Upper lobe of right lung (tissue), 1 donor: ENCODE results near the gene ZNF692. TPM values are rescaled to one million over a fixed set of nuclear protein-coding genes. Genes with fewer than 3 reads are reported as not detected.

Source experiments
- ATAC-seq: fragments of 200-7000 bp; cut with Tn5 transposase; one replicate; pipeline ENCODE4 v1.9.1; 2020; ENCODE audit warnings: mild to moderate bottlenecking, moderate library complexity
- DNase-seq: peaks from one replicate; pipeline ENCODE4 v3.0.0-alpha.2; 2020
- H3K27ac ChIP-seq: fragments of 200-600 bp; one replicate; pipeline ENCODE4 v1.8.0; 2022
- H3K27me3 ChIP-seq: fragments of 200-600 bp; one replicate; pipeline ENCODE4 v1.8.0; 2022; ENCODE audit warnings: mild to moderate bottlenecking
- H3K36me3 ChIP-seq: fragments of 200-600 bp; one replicate; pipeline ENCODE4 v1.8.0; 2022
- H3K4me1 ChIP-seq: fragments of 200-600 bp; one replicate; pipeline ENCODE4 v1.8.0; 2022
- H3K4me3 ChIP-seq: fragments of 200-600 bp; one replicate; pipeline ENCODE4 v1.8.0; 2022; ENCODE audit warnings: mild to moderate bottlenecking
- H3K9me3 ChIP-seq: fragments of 200-600 bp; one replicate; pipeline ENCODE4 v1.8.0; 2022
- CTCF ChIP-seq: fragments of 200-600 bp; IDR thresholded peaks from one replicate; pipeline ENCODE4 v1.8.0; 2022; ENCODE audit warnings: antibody characterized with exemption
- intact Hi-C: fragments of 100-400 bp; cut with DNase I; formaldehyde crosslinking; loops from one replicate; pipeline ENCODE4 v1.11.0; 2022
- total RNA-seq: library from RNA; stranded (reverse); fragmentation: NEBNext Ultra II Directional; extraction: Animal tissue kit (Norgen Biotek cat#: 25700); gene quantifications from one replicate; pipeline ENCODE4 v1.2.1, GENCODE V29; 2021
- donor health status: DM: no; HTN: yes; CAD: no; lungs with severe emphysema.

ZNF692 gene
- total RNA-seq, 1 donor from 2014 or later: 38.1 TPM

- ATAC-seq: no peak
Observed at GRCh38 chr1:248871837-248872401, 13.0 kb upstream of the ZNF692 start.

GRCh38 chr1:248862998-248863881, 4.4 kb upstream of the ZNF692 start:
- ATAC-seq (peak; percentile 80), DNase-seq (peak; percentile 92)
- Histone ChIP-seq H3K4me1 (peaks cover 15% of the 10 kb centered on the region), H3K9me3 (no peaks in the 10 kb centered on the region), H3K27me3 (no peaks in the 10 kb centered on the region), H3K27ac (peak overlapping the region; percentile 80), H3K4me3 (peak overlapping the region; percentile 65), H3K36me3 (no peaks in the 10 kb centered on the region)
- no peak for TF ChIP-seq CTCF
- intact Hi-C loops: no loop called here

More at GRCh38 chr1:248871837-248872401, 13.0 kb upstream of the ZNF692 start:
- intact Hi-C loops: no loop called here
- TF ChIP-seq CTCF: no peak
- no peaks in the 10 kb centered on the region for H3K27me3 ChIP-seq
- peak overlapping the region; percentile 95 for H3K27ac ChIP-seq
- H3K36me3 ChIP-seq: no peaks in the 10 kb centered on the region
- H3K9me3 ChIP-seq: no peaks in the 10 kb centered on the region
- no peaks in the 10 kb centered on the region for H3K4me1 ChIP-seq
- no peak for DNase-seq
- H3K4me3 ChIP-seq: peak overlapping the region; percentile 73

- no peaks in the 10 kb centered on the region for H3K27me3 ChIP-seq
- DNase-seq (no peak), ATAC-seq (no peak)
- no peaks in the 10 kb centered on the region for H3K9me3 ChIP-seq
- no peaks in the 10 kb centered on the region for H3K36me3 ChIP-seq
- H3K4me1 ChIP-seq: peaks cover 21% of the 10 kb centered on the region
- H3K4me3 ChIP-seq: peak overlapping the region; percentile 65
- no peak for TF ChIP-seq CTCF
- intact Hi-C loops: no loop called here
- peak overlapping the region; percentile 80 for H3K27ac ChIP-seq
Observed at GRCh38 chr1:248862695-248862997, 3.8 kb upstream of the ZNF692 start.

- Histone ChIP-seq H3K9me3 (no peaks in the 10 kb centered on the region), H3K4me1 (peaks cover 25% of the 10 kb centered on the region)
- intact Hi-C loops: no loop called here
Observed at GRCh38 chr1:248861616-248862015, 2.7 kb upstream of the ZNF692 start.

DNA sequence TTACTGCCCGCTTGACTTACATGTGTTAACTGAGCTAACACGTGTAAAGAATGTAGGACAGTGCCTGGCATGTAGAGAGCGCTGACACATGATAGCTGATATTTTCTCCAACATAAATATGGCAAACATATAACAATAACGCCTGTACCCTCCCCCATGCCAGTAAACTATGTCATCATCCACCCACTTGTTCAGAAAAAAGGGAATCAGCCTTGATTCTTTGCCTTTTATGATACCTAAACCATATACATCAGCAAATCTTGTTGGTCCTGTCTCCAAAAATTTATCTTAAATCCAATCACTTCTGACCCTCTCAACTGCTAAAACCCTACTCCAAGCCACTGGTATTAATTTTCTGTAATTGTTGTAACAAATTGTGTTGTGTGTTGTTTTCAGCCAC, 1.1 kb upstream of the ZNF692 start:
- no peaks in the 10 kb centered on the region for H3K36me3 ChIP-seq
- no peak for TF ChIP-seq CTCF
- no peak overlapping the region for H3K4me3 ChIP-seq
- H3K27me3 ChIP-seq: no peaks in the 10 kb centered on the region
- H3K27ac ChIP-seq: peak overlapping the region; percentile 82
- intact Hi-C loops: no loop called here
- DNase-seq (no peak), ATAC-seq (no peak)
- H3K4me1 ChIP-seq: peaks cover 25% of the 10 kb centered on the region
- no peaks in the 10 kb centered on the region for H3K9me3 ChIP-seq

More at GRCh38 chr1:248861616-248862015, 2.7 kb upstream of the ZNF692 start:
- ATAC-seq (no peak), DNase-seq (no peak)
- Histone ChIP-seq H3K4me3 (no peak overlapping the region), H3K36me3 (no peaks in the 10 kb centered on the region), H3K27me3 (no peaks in the 10 kb centered on the region), H3K27ac (no peak overlapping the region)
- TF ChIP-seq CTCF: no peak
